WTC11 (cell line): ENCODE data around the gene TAPBP.
A peak's percentile ranks its signal among the peaks of the same experiment; 100 is the strongest.

Experiments
- SP1 ChIP-seq: sonication (generic); formaldehyde crosslinking; conservative IDR thresholded peaks from 2 replicates; pipeline ENCODE4 v1.8.1; 2022; ENCODE audit warnings: missing genetic modification reagents
- TF ChIP-seq, protein P1 (sequence below): fragments of 200-600 bp; IDR thresholded peaks from 2 replicates; pipeline ENCODE4 v1.8.0; 2022; ENCODE audit warnings: antibody characterized with exemption

DNA sequence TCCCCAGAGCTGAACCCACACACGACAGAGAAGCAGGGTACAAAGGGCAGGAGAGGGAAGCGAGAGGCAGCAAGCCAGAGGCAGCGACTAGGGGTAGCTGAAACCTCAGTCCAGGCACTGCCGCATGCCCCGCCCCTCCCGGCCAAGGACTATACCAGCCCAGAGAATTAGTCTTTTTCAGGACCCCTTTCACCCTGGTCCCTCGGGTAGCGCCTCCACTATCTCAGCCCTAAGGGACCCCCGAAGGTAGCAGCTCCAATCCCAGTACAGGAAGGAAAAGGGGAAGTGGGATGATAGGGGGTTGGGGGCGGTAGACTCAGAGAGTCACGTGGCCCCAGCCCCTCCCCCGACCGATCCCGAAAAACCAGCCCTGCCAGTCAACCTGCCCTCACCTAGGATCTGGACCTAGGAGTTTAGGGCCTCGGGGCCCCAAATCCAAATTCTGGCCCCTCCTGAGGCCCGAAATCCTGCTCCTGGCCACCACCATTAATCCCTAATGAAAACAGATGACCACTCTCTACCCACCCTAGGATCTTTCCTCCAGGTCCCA, 16.4 kb downstream of the TAPBP start:
- TF ChIP-seq SP1 (CRISPR knock-in tag): peak; percentile 54; the same call in 1 of the 2 replicates
- TF ChIP-seq, protein P1, sequence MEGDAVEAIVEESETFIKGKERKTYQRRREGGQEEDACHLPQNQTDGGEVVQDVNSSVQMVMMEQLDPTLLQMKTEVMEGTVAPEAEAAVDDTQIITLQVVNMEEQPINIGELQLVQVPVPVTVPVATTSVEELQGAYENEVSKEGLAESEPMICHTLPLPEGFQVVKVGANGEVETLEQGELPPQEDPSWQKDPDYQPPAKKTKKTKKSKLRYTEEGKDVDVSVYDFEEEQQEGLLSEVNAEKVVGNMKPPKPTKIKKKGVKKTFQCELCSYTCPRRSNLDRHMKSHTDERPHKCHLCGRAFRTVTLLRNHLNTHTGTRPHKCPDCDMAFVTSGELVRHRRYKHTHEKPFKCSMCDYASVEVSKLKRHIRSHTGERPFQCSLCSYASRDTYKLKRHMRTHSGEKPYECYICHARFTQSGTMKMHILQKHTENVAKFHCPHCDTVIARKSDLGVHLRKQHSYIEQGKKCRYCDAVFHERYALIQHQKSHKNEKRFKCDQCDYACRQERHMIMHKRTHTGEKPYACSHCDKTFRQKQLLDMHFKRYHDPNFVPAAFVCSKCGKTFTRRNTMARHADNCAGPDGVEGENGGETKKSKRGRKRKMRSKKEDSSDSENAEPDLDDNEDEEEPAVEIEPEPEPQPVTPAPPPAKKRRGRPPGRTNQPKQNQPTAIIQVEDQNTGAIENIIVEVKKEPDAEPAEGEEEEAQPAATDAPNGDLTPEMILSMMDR: no peak
